ENCODE measurements around the gene AMHR2. TPM values are rescaled to one million over a fixed set of nuclear protein-coding genes. Genes with fewer than 3 reads are reported as not detected.
"Not testable (repeated sequence)": the region's sequence is repeated elsewhere in the genome, so short reads cannot be mapped to it uniquely, and the experiment has no call there.

Gene AMHR2
- total RNA-seq, 1 donor from 2014 or later = not detected

- Histone ChIP-seq H3K36me3 (peaks cover 7% of the 10 kb centered on the region), H3K27ac (no peak overlapping the region), H2AFZ (replicated peaks) (no peak overlapping the region), H3K79me2 (ENCODE audit: low read depth) (peaks cover 97% of the 10 kb centered on the region), H3K4me1 (no peaks in the 10 kb centered on the region), H3K9me3 (ENCODE audit: low read depth) (no peaks in the 10 kb centered on the region), H3F3A (ENCODE audit: low read depth) (no peaks in the 10 kb centered on the region), H3K9ac (no peak overlapping the region), H3K27me3 (no peaks in the 10 kb centered on the region), H3K4me3 (no peak overlapping the region), H4K20me1 (ENCODE audit: low read depth) (peaks cover 23% of the 10 kb centered on the region), H3K4me2 (no peak overlapping the region)
- no peak overlapping the region for H3K4me3 Mint-ChIP-seq
- no peak for DNase-seq (ENCODE audit: low spot score)
- H3K4me1 Mint-ChIP-seq = no peaks in the 10 kb centered on the region
- no peaks in the 10 kb centered on the region for H3K27me3 Mint-ChIP-seq (ENCODE audit: insufficient read depth, low read depth)
- no peak overlapping the region for H3K27ac Mint-ChIP-seq
- no peaks in the 10 kb centered on the region for H3K9me3 Mint-ChIP-seq
- TF ChIP-seq EZH2phosphoT487 (IDR thresholded peaks at IDR 0.05) = no peak
- no peak for TF ChIP-seq EZH2 (IDR thresholded peaks at IDR 0.05)
- no peak for TF ChIP-seq CTCF (IDR thresholded peaks at IDR 0.05)
- peaks cover 17% of the 10 kb centered on the region for H3K36me3 Mint-ChIP-seq
Measured at GRCh38 chr12:53399896-53400295, 23.8 kb upstream of the AMHR2 start.

- H3K27me3 ChIP-seq; H3K27me3 Mint-ChIP-seq (ENCODE audit: insufficient read depth, low read depth); H3K9me3 Mint-ChIP-seq; H3K27ac ChIP-seq; H3K4me2 ChIP-seq; H3K27ac Mint-ChIP-seq; H2AFZ ChIP-seq (replicated peaks); H3F3A ChIP-seq (ENCODE audit: low read depth); H3K9ac ChIP-seq; H3K4me1 Mint-ChIP-seq; DNase-seq (ENCODE audit: low spot score); H3K4me3 ChIP-seq; H3K9me3 ChIP-seq (ENCODE audit: low read depth); H3K36me3 ChIP-seq; H3K4me3 Mint-ChIP-seq; H3K4me1 ChIP-seq: not testable (repeated sequence)
- H4K20me1 ChIP-seq (ENCODE audit: low read depth) = peaks cover 19% of the 10 kb centered on the region
- peaks cover 73% of the 10 kb centered on the region for H3K79me2 ChIP-seq (ENCODE audit: low read depth)
- peaks cover 19% of the 10 kb centered on the region for H3K36me3 Mint-ChIP-seq
Measured at GRCh38 chr12:53402351-53402750, 21.3 kb upstream of the AMHR2 start.

- H3K27me3 ChIP-seq = no peaks in the 10 kb centered on the region
- H3K27ac Mint-ChIP-seq = no peak overlapping the region
- H3K9me3 ChIP-seq (ENCODE audit: low read depth) = no peaks in the 10 kb centered on the region
- H3K4me3 Mint-ChIP-seq = no peak overlapping the region
- peaks cover 18% of the 10 kb centered on the region for H3K36me3 Mint-ChIP-seq
- H3K27me3 Mint-ChIP-seq (ENCODE audit: insufficient read depth, low read depth) = no peaks in the 10 kb centered on the region
- H4K20me1 ChIP-seq (ENCODE audit: low read depth) = peaks cover 19% of the 10 kb centered on the region
- H3K9me3 Mint-ChIP-seq = no peaks in the 10 kb centered on the region
- peaks cover 7% of the 10 kb centered on the region for H3K36me3 ChIP-seq
- no peak for DNase-seq (ENCODE audit: low spot score)
- H2AFZ ChIP-seq (replicated peaks) = no peak overlapping the region
- no peak overlapping the region for H3K4me2 ChIP-seq
- TF ChIP-seq EZH2 (IDR thresholded peaks at IDR 0.05) (no peak), CTCF (IDR thresholded peaks at IDR 0.05) (no peak), EZH2phosphoT487 (IDR thresholded peaks at IDR 0.05) (no peak)
- no peaks in the 10 kb centered on the region for H3K4me1 Mint-ChIP-seq
- no peak overlapping the region for H3K9ac ChIP-seq
- H3K4me3 ChIP-seq = no peak overlapping the region
- H3F3A ChIP-seq (ENCODE audit: low read depth) = no peaks in the 10 kb centered on the region
- H3K4me1 ChIP-seq = no peaks in the 10 kb centered on the region
- H3K27ac ChIP-seq = no peak overlapping the region
- H3K79me2 ChIP-seq (ENCODE audit: low read depth) = peaks cover 68% of the 10 kb centered on the region
Measured at GRCh38 chr12:53402871-53403270, 20.8 kb upstream of the AMHR2 start.

GRCh38 chr12:53410951-53411350 is 12.7 kb upstream of the AMHR2 start:
- Histone ChIP-seq H3F3A (ENCODE audit: low read depth) (peaks cover 42% of the 10 kb centered on the region), H3K79me2 (ENCODE audit: low read depth) (no peaks in the 10 kb centered on the region), H3K4me1 (peaks cover 35% of the 10 kb centered on the region), H3K36me3 (peaks cover 4% of the 10 kb centered on the region), H3K9ac (no peak overlapping the region), H3K4me3 (no peak overlapping the region), H3K9me3 (ENCODE audit: low read depth) (no peaks in the 10 kb centered on the region), H3K27ac (no peak overlapping the region), H3K27me3 (no peaks in the 10 kb centered on the region), H2AFZ (replicated peaks) (no peak overlapping the region), H3K4me2 (no peak overlapping the region), H4K20me1 (ENCODE audit: low read depth) (peaks cover 23% of the 10 kb centered on the region)
- H3K27ac Mint-ChIP-seq = no peak overlapping the region
- no peak for TF ChIP-seq EZH2phosphoT487 (IDR thresholded peaks at IDR 0.05)
- no peak for TF ChIP-seq EZH2 (IDR thresholded peaks at IDR 0.05)
- no peak for TF ChIP-seq CTCF (IDR thresholded peaks at IDR 0.05)
- peaks cover 38% of the 10 kb centered on the region for H3K36me3 Mint-ChIP-seq
- H3K4me1 Mint-ChIP-seq = peaks cover 37% of the 10 kb centered on the region
- no peak overlapping the region for H3K4me3 Mint-ChIP-seq
- no peaks in the 10 kb centered on the region for H3K27me3 Mint-ChIP-seq (ENCODE audit: insufficient read depth, low read depth)
- no peak for DNase-seq (ENCODE audit: low spot score)
- no peaks in the 10 kb centered on the region for H3K9me3 Mint-ChIP-seq

Measured in neural progenitor cell (in vitro differentiated cells).